Small intestine (tissue), 7 donors: ENCODE results near the gene AHRR. TPM values are rescaled to one million over a fixed set of nuclear protein-coding genes. Genes with fewer than 3 reads are reported as not detected.
"Not testable (repeated sequence)": the region's sequence is repeated elsewhere in the genome, so short reads cannot be mapped to it uniquely, and the experiment has no call there.

Source experiments
- DNase-seq, 2 donors: peaks; one replicate each; pipeline versions ENCODE4 v3.0.0 to v3.0.0-alpha.2; 2013
- FAIRE-seq: peaks from 2 replicates; lab custom pipeline; 2012; peaks lifted over from hg19 to GRCh38; lab: Jason Lieb, UNC
- H3K27ac ChIP-seq, 3 donors: one replicate each; pipeline ENCODE4 v1.5.1; 2013; ENCODE audit warnings: low read length in 2 of 3, mild to moderate bottlenecking in 2 of 3, control low read depth in 1 of 3, inconsistent platforms in 1 of 3, low read depth in 1 of 3, moderate library complexity in 1 of 3
- H3K27me3 ChIP-seq, 3 donors: one replicate each; pipeline ENCODE4 v1.6.1; 2013; ENCODE audit warnings: low read length in 3 of 3, inconsistent platforms in 1 of 3; ENCODE audit not compliant: control insufficient read depth in 3 of 3, insufficient read depth in 3 of 3
- H3K36me3 ChIP-seq, 3 donors: one replicate each; pipeline ENCODE4 v1.6.1; 2013; ENCODE audit warnings: low read length in 3 of 3, inconsistent platforms in 1 of 3, low read depth in 1 of 3, mild to moderate bottlenecking in 1 of 3, moderate library complexity in 1 of 3; ENCODE audit not compliant: control insufficient read depth in 3 of 3, insufficient read depth in 2 of 3
- H3K4me1 ChIP-seq, 3 donors: one replicate each; pipeline ENCODE4 v1.6.1; 2013; ENCODE audit warnings: low read length in 2 of 3, inconsistent platforms in 1 of 3, low read depth in 1 of 3, mild to moderate bottlenecking in 1 of 3, moderate library complexity in 1 of 3; ENCODE audit not compliant: control insufficient read depth in 3 of 3, insufficient read depth in 2 of 3
- H3K4me3 ChIP-seq, 3 donors: one replicate each; pipeline ENCODE4 v1.5.1; 2013; ENCODE audit warnings: low read length in 3 of 3, control low read depth in 1 of 3, inconsistent platforms in 1 of 3, low read depth in 1 of 3, mild to moderate bottlenecking in 1 of 3, moderate library complexity in 1 of 3
- H3K9me3 ChIP-seq, 2 donors: one replicate each; pipeline ENCODE4 v1.6.1; 2013; ENCODE audit warnings: low read depth in 1 of 2, low read length in 1 of 2; ENCODE audit not compliant: control insufficient read depth in 2 of 2, insufficient read depth in 1 of 2
- WGBS, 3 donors: extraction: QIAGEN DNeasy Blood & Tissue Kit; methylation state at CpG; one replicate each; pipeline ENCODE4 v1.1.7; 2013; 5-methylcytosine and 5-hydroxymethylcytosine counted together
- polyA plus RNA-seq, 4 donors: library from polyadenylated mRNA; stranded (reverse) in 3 of 4; unstranded in 1 of 4; fragments of 200-250 nt in 3 of 4; fragments of 120-200 nt in 1 of 4; gene quantifications; one replicate each; pipeline versions ENCODE4 v1.2.1 to v1.2.3, GENCODE V29; 2013
- donor health status: healthy with polysubstance abuse.
- donor health status: control.
- donor health status: control.
- donor health status: Bipolar disorder and iron deficiency.
- donor health status: healthy.

Gene AHRR
- polyA plus RNA-seq, 4 donors, result 0.22 to 2.6 (median 0.95) TPM

- 83 to 88% (median 86%) methylated on average over 18 to 22 of the region's 22 CpGs for WGBS, 3 donors
- Histone ChIP-seq H3K27ac (no peak overlapping the region), H3K36me3 (peaks cover 0 to under 1% (median 0%) of the 10 kb centered on the region in 3 donors), H3K27me3 (peaks cover 0 to 6% (median 0%) of the 10 kb centered on the region in 3 donors), H3K9me3 (peaks cover 0 to 12% of the 10 kb centered on the region in 2 donors), H3K4me1 (no peaks in the 10 kb centered on the region), H3K4me3 (no peak overlapping the region)
- no peak for FAIRE-seq
- DNase-seq, result no peak
Measured at GRCh38 chr5:367358-368130, 46.0 kb downstream of the AHRR start.

GRCh38 chr5:368183-369084 lies 46.9 kb downstream of the AHRR start:
- DNase-seq (no peak), FAIRE-seq (no peak)
- no peak overlapping the region for H3K27ac ChIP-seq
- H3K9me3 ChIP-seq, result peaks cover 0 to 7% of the 10 kb centered on the region in 2 donors
- H3K36me3 ChIP-seq, result peaks cover 0 to 2% (median 0%) of the 10 kb centered on the region in 3 donors
- H3K27me3 ChIP-seq, result peaks cover 0 to 9% (median 0%) of the 10 kb centered on the region in 3 donors
- H3K4me3 ChIP-seq, result no peak overlapping the region
- 56 to 73% (median 71%) methylated on average over 26 of the region's 26 CpGs for WGBS, 3 donors
- peaks cover 0 to 6% (median 0%) of the 10 kb centered on the region in 3 donors for H3K4me1 ChIP-seq

GRCh38 chr5:369151-369868 lies 47.8 kb downstream of the AHRR start:
- DNase-seq (no peak), FAIRE-seq (no peak)
- peaks cover 0 to 5% of the 10 kb centered on the region in 2 donors for H3K9me3 ChIP-seq
- no peak overlapping the region for H3K27ac ChIP-seq
- H3K4me3 ChIP-seq, result no peak overlapping the region
- H3K4me1 ChIP-seq, result peaks cover 0 to 9% (median 0%) of the 10 kb centered on the region in 3 donors
- H3K27me3 ChIP-seq, result peaks cover 0 to 10% (median 0%) of the 10 kb centered on the region in 3 donors
- WGBS, 3 donors, result 56 to 60% (median 59%) methylated on average over 15 of the region's 15 CpGs
- peaks cover 0 to 2% (median 0%) of the 10 kb centered on the region in 3 donors for H3K36me3 ChIP-seq

- H3K4me1 ChIP-seq, H3K4me3 ChIP-seq, H3K9me3 ChIP-seq, H3K36me3 ChIP-seq, FAIRE-seq, DNase-seq, H3K27ac ChIP-seq: not testable (repeated sequence)
- peaks cover 0 to 14% (median 0%) of the 10 kb centered on the region in 3 donors for H3K27me3 ChIP-seq
- WGBS, 3 donors, result 89 to 91% (median 91%) methylated on average over 17 to 21 of the region's 21 CpGs
Measured at GRCh38 chr5:369869-370236, 48.3 kb downstream of the AHRR start.

- FAIRE-seq (no peak), DNase-seq (no peak)
- peaks cover 0 to 20% (median 0%) of the 10 kb centered on the region in 3 donors for H3K27me3 ChIP-seq
- H3K36me3 ChIP-seq, result peaks cover 0 to 2% (median 0%) of the 10 kb centered on the region in 3 donors
- H3K4me1 ChIP-seq, result peaks cover 0 to 9% (median 0%) of the 10 kb centered on the region in 3 donors
- WGBS, 3 donors, result 83 to 92% (median 90%) methylated on average over 13 to 14 of the region's 14 CpGs
- no peak overlapping the region for H3K27ac ChIP-seq
- peaks cover 0 to 5% of the 10 kb centered on the region in 2 donors for H3K9me3 ChIP-seq
- no peak overlapping the region for H3K4me3 ChIP-seq
Measured at GRCh38 chr5:370311-370958, 48.9 kb downstream of the AHRR start.

GRCh38 chr5:370959-371810 lies 49.7 kb downstream of the AHRR start:
- Histone ChIP-seq H3K27me3 (peaks cover 0 to 20% (median 0%) of the 10 kb centered on the region in 3 donors), H3K4me1 (peaks cover 0 to 9% (median 0%) of the 10 kb centered on the region in 3 donors), H3K27ac (no peak overlapping the region), H3K4me3 (no peak overlapping the region), H3K36me3 (peaks cover 0 to 2% (median 0%) of the 10 kb centered on the region in 3 donors), H3K9me3 (peaks cover 0 to under 1% of the 10 kb centered on the region in 2 donors)
- no peak for FAIRE-seq
- 84 to 87% (median 86%) methylated on average over 19 of the region's 19 CpGs for WGBS, 3 donors
- no peak for DNase-seq
